ENCODE measurements around the gene B4GALT1. TPM values are rescaled to one million over a fixed set of nuclear protein-coding genes. Genes with fewer than 3 reads are reported as not detected.

The B4GALT1 gene
- total and polyA plus RNA-seq, 2 of the 8 experiments (the other 6 are each of a cell fraction or from before 2014, with no cell fraction given), result 12.8 to 18.2 TPM

DNA sequence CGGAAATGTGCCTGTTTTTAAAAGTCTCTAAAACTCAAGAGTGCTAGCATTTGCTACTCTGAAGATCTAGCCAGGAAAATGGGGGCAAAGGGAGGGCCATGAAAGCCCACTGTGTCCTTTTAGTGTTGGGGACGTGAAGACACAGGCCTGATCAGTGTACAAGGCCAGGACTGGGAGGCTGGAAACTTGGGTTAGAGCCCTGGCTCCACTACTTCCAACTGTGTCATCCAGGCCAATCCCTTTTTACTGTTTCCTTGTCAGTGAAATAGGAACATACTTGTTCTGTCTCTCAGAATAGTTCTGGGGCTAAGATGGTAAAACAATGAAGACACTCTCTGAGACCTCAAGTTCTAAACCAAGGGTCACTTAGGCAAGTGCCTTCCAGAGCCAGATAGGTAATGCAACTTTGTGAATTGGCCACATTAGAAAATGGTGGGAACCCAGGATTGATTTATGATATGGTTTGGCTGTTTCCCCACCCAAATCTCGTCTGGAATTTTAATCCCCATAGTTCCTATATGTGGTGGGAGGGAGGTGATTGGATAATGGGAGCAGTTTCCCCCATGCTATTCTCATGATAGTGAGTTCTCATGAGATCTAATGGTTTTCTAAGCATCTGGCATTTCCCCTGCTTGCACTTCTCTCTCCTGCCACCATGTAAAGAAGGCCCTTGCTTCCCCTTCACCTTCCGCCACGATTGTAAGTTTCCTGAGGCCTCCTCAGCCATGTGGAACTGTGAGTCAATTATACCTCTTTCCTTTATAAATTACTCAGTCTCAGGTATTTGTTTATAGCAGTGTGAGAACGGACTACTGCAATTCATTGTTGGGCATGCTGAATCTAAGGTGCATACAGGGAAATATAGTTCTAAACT lies 30.4 kb upstream of the B4GALT1 start (continued):
- TF ChIP-seq, protein P1, sequence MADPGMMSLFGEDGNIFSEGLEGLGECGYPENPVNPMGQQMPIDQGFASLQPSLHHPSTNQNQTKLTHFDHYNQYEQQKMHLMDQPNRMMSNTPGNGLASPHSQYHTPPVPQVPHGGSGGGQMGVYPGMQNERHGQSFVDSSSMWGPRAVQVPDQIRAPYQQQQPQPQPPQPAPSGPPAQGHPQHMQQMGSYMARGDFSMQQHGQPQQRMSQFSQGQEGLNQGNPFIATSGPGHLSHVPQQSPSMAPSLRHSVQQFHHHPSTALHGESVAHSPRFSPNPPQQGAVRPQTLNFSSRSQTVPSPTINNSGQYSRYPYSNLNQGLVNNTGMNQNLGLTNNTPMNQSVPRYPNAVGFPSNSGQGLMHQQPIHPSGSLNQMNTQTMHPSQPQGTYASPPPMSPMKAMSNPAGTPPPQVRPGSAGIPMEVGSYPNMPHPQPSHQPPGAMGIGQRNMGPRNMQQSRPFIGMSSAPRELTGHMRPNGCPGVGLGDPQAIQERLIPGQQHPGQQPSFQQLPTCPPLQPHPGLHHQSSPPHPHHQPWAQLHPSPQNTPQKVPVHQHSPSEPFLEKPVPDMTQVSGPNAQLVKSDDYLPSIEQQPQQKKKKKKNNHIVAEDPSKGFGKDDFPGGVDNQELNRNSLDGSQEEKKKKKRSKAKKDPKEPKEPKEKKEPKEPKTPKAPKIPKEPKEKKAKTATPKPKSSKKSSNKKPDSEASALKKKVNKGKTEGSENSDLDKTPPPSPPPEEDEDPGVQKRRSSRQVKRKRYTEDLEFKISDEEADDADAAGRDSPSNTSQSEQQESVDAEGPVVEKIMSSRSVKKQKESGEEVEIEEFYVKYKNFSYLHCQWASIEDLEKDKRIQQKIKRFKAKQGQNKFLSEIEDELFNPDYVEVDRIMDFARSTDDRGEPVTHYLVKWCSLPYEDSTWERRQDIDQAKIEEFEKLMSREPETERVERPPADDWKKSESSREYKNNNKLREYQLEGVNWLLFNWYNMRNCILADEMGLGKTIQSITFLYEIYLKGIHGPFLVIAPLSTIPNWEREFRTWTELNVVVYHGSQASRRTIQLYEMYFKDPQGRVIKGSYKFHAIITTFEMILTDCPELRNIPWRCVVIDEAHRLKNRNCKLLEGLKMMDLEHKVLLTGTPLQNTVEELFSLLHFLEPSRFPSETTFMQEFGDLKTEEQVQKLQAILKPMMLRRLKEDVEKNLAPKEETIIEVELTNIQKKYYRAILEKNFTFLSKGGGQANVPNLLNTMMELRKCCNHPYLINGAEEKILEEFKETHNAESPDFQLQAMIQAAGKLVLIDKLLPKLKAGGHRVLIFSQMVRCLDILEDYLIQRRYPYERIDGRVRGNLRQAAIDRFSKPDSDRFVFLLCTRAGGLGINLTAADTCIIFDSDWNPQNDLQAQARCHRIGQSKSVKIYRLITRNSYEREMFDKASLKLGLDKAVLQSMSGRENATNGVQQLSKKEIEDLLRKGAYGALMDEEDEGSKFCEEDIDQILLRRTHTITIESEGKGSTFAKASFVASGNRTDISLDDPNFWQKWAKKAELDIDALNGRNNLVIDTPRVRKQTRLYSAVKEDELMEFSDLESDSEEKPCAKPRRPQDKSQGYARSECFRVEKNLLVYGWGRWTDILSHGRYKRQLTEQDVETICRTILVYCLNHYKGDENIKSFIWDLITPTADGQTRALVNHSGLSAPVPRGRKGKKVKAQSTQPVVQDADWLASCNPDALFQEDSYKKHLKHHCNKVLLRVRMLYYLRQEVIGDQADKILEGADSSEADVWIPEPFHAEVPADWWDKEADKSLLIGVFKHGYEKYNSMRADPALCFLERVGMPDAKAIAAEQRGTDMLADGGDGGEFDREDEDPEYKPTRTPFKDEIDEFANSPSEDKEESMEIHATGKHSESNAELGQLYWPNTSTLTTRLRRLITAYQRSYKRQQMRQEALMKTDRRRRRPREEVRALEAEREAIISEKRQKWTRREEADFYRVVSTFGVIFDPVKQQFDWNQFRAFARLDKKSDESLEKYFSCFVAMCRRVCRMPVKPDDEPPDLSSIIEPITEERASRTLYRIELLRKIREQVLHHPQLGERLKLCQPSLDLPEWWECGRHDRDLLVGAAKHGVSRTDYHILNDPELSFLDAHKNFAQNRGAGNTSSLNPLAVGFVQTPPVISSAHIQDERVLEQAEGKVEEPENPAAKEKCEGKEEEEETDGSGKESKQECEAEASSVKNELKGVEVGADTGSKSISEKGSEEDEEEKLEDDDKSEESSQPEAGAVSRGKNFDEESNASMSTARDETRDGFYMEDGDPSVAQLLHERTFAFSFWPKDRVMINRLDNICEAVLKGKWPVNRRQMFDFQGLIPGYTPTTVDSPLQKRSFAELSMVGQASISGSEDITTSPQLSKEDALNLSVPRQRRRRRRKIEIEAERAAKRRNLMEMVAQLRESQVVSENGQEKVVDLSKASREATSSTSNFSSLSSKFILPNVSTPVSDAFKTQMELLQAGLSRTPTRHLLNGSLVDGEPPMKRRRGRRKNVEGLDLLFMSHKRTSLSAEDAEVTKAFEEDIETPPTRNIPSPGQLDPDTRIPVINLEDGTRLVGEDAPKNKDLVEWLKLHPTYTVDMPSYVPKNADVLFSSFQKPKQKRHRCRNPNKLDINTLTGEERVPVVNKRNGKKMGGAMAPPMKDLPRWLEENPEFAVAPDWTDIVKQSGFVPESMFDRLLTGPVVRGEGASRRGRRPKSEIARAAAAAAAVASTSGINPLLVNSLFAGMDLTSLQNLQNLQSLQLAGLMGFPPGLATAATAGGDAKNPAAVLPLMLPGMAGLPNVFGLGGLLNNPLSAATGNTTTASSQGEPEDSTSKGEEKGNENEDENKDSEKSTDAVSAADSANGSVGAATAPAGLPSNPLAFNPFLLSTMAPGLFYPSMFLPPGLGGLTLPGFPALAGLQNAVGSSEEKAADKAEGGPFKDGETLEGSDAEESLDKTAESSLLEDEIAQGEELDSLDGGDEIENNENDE (IDR thresholded peaks at IDR 0.05; ENCODE audit: insufficient replicate concordance, low read length), result no peak
- no peak for TF ChIP-seq NANOG (IDR thresholded peaks at IDR 0.05; ENCODE audit: insufficient read depth, low read depth, low read length, poor library complexity, severe bottlenecking)
- TF ChIP-seq HDAC6 (IDR thresholded peaks at IDR 0.05; ENCODE audit: low read depth, low read length), result no peak
- TF ChIP-seq, protein P2, sequence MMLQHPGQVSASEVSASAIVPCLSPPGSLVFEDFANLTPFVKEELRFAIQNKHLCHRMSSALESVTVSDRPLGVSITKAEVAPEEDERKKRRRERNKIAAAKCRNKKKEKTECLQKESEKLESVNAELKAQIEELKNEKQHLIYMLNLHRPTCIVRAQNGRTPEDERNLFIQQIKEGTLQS (IDR thresholded peaks at IDR 0.05; ENCODE audit: insufficient read depth, low read depth, low read length), result no peak
- no peak for TF ChIP-seq PHF8 (conservative IDR thresholded peaks at IDR 0.05; ENCODE audit: low read depth, low read length)
- no peak for TF ChIP-seq RFX5 (IDR thresholded peaks at IDR 0.05; ENCODE audit: borderline replicate concordance, low read depth, low read length)
- no peak for TF ChIP-seq EP300 (IDR thresholded peaks at IDR 0.05; ENCODE audit: borderline replicate concordance in 1 of 2, low read depth in 2 of 2, low read length in 2 of 2)
- no peak for TF ChIP-seq HDAC2 (IDR thresholded peaks at IDR 0.05; ENCODE audit: borderline replicate concordance in 1 of 2, low read depth in 2 of 2, low read length in 2 of 2)
